HG02884 (cell line): Measurements from ENCODE around the gene PCDHGA2.
"Not testable (repeated sequence)": the region's sequence is repeated elsewhere in the genome, so short reads cannot be mapped to it uniquely, and the experiment has no call there.

ENCODE experiments used
- ATAC-seq: cut with Tn5 transposase; IDR thresholded peaks from one replicate; pipeline ENCODE4 v1.9.1; 2021; ENCODE audit warnings: mild to moderate bottlenecking, moderate library complexity; ENCODE audit not compliant: unreplicated experiment

The PCDHGA2 gene

DNA sequence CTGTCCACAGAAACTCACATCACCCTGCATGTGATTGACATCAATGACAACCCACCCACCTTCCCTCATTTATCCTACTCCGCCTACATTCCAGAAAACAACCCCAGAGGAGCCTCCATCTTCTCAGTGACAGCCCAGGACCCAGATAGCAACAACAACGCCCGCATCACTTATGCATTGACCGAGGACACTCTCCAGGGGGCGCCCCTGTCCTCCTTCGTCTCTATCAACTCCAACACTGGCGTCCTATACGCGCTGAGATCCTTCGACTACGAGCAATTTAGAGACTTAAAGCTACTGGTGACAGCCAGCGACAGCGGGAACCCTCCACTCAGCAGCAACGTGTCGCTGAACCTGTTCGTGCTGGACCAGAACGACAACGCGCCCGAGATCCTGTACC, 6.8 kb downstream of the PCDHGA2 start:
- ATAC-seq: no peak

DNA sequence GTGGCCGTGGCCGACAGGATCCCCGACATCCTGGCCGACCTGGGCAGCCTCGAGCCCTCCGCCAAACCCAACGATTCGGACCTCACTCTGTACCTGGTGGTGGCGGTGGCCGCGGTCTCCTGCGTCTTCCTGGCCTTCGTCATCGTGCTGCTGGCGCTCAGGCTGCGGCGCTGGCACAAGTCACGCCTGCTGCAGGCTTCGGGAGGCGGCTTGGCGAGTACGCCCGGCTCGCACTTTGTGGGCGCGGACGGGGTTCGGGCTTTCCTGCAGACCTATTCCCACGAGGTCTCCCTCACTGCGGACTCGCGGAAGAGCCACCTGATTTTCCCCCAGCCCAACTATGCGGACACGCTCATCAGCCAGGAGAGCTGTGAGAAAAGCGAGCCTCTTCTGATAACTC, 7.5 kb downstream of the PCDHGA2 start:
- not testable (repeated sequence) for ATAC-seq

- peak; percentile 73 for ATAC-seq
Observed at GRCh38 chr5:141349917-141350619, 11.5 kb downstream of the PCDHGA2 start, which contains the start of gene PCDHGB1. TSS of gene PCDHGB1 (plus strand) at chr5:141350099. CDS start at chr5:141350261, 162 bp downstream.

DNA sequence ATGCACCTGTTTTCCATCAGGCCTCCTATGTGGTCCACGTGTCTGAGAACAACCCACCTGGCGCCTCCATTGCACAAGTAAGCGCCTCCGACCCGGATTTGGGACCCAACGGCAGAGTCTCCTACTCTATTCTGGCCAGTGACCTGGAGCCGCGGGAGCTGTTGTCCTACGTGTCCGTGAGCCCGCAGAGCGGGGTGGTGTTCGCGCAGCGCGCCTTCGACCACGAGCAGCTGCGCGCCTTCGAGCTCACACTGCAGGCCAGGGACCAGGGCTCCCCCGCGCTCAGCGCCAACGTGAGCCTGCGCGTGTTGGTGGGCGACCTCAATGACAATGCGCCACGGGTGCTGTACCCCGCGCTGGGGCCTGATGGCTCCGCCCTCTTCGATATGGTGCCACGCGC, 13.0 kb downstream of the PCDHGA2 start:
- no peak for ATAC-seq

- ATAC-seq: no peak
Observed at GRCh38 chr5:141354900-141355469, 16.4 kb downstream of the PCDHGA2 start, which contains the start of gene PCDHGA4. TSS of gene PCDHGA4 (plus strand) at chr5:141355021. CDS start at chr5:141355108, 87 bp downstream.

- no peak for ATAC-seq
Observed at GRCh38 chr5:141355641-141356040, 17.1 kb downstream of the PCDHGA2 start.

GRCh38 chr5:141356133-141356532, 17.6 kb downstream of the PCDHGA2 start:
- ATAC-seq: no peak

- ATAC-seq: no peak
Observed at GRCh38 chr5:141356950-141357349, 18.4 kb downstream of the PCDHGA2 start.

- no peak for ATAC-seq
Observed at GRCh38 chr5:141359790-141360426, 21.3 kb downstream of the PCDHGA2 start, which contains the start of gene PCDHGB2. TSS of gene PCDHGB2 (plus strand) at chr5:141359994. CDS start at chr5:141360136, 142 bp downstream.

DNA sequence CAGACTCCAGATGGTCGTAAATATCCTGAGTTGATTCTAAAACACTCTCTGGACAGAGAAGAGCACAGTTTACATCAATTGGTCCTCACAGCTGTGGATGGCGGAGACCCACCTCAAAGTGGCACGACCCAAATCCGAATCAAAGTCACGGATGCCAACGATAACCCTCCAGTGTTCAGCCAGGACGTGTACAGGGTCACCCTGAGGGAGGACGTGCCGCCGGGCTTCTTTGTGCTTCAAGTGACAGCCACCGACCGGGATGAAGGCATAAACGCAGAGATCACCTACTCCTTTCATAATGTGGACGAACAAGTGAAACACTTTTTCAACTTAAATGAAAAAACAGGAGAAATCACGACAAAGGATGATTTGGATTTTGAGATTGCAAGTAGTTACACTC, 22.1 kb downstream of the PCDHGA2 start:
- no peak for ATAC-seq

GRCh38 chr5:141362719-141363118, 24.2 kb downstream of the PCDHGA2 start:
- no peak for ATAC-seq

- ATAC-seq: no peak
Observed at GRCh38 chr5:141363952-141364660, 25.5 kb downstream of the PCDHGA2 start, which contains the start of gene PCDHGA5. TSS of gene PCDHGA5 (plus strand) at chr5:141364162. CDS start at chr5:141364331, 169 bp downstream.

- ATAC-seq: no peak
Observed at GRCh38 chr5:141366016-141366896, 27.7 kb downstream of the PCDHGA2 start.

DNA sequence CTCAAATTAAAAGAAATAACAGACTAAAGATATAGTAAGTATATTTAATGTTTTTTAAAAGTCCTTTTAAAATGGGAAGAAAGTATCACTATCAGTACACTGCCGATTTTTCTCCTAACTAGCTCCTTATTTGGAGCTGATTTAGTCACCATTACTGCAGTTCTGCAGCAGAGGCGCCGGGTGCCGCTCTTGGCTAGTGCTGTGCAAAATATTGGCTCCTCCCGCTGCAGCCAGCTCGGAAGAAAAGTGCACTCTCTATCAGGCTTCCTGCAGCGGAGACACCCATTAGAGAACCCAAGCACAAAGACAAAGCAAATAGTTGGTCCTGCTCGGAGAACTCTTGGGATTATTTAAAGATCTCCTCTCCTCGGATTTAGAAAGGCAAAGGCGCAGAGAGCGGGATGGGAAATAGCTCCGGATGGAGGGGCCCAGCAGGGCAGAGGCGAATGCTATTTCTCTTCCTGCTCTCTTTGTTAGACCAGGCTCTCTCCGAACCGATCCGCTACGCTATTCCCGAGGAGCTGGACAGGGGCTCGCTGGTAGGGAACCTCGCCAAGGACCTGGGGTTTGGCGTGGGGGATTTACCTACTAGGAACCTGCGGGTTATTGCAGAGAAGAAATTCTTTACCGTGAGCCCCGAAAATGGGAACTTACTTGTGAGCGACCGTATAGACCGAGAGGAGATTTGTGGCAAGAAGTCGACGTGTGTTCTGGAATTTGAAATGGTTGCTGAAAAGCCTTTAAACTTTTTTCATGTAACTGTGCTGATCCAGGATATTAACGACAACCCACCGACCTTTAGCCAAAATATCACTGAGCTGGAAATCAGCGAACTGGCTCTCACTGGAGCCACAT, 31.7 kb downstream of the PCDHGA2 start, which contains the start of gene PCDHGB3:
Gene PCDHGB3 (plus strand): TSS at position 249 of the 855 bp plus-strand sequence. CDS start 153 bp downstream, at position 402.
- peak; percentile 98 for ATAC-seq

DNA sequence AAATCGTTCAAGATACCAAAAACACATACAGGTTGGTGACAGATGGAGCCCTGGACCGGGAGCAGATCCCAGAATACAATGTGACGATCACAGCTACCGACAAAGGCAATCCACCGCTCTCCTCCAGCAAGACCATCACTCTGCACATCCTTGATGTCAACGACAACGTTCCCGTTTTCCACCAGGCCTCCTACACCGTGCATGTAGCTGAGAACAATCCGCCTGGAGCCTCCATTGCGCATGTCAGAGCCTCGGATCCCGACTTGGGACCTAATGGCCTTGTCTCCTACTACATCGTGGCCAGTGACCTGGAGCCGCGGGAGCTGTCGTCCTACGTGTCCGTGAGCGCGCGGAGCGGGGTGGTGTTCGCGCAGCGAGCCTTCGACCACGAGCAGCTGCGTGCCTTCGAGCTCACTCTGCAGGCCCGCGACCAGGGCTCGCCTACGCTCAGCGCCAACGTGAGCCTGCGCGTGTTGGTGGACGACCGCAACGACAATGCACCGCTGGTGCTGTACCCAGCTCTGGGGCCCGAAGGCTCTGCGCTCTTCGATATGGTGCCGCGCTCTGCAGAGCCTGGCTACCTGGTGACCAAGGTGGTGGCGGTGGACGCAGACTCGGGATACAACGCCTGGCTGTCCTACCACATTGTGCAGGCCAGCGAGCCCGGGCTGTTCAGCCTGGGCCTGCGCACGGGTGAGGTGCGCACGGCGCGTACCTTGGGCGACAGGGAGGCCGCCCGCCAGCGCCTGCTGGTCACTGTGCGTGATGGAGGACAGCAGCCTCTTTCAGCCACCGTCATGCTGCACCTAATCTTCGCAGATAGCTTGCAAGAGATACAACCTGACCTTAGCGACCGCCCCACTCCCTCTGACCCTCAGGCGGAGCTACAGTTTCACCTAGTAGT, 33.3 kb downstream of the PCDHGA2 start:
- no peak for ATAC-seq

DNA sequence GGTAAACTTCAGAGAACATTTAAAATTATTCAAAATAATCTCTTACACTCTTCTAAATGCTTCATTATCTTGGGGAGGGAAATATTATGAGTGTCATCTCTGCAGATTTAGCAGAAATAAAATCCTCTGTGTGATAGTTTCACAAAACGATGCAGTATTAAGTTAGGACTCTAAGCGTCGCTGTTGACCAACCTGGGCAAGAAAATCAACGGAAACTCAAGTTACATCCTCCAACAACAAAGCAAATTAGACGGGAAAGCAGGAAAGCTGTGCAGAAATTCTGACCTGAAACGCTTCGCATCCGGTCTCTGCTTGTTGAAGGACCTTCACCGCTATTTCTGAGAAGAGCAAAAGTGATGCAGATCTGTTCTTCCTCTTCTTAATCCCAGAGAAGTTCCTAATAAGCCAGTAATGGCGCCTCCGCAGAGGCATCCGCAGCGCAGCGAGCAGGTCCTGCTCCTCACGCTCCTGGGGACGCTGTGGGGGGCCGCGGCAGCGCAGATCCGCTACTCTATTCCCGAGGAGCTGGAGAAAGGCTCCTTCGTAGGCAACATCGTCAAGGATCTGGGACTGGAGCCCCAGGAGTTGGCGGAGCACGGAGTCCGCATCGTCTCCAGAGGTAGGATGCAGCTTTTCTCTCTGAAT, 35.2 kb downstream of the PCDHGA2 start, which contains the start of gene PCDHGA6:
Gene PCDHGA6 (plus strand): TSS at position 219 of the 645 bp plus-strand sequence. CDS start 193 bp downstream, at position 412.
- no peak for ATAC-seq

DNA sequence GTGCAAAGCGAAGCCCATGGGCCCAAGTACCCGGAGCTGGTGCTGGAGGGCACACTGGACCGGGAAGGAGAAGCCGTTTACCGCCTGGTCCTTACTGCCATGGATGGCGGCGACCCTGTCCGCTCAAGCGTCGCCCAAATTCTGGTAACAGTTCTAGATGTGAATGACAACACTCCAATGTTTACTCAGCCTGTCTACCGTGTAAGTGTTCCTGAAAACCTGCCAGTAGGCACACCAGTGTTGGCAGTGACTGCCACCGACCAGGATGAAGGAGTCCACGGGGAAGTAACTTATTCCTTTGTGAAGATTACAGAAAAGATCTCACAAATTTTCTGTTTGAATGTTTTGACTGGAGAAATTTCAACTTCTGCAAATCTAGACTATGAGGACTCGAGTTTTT, 36.1 kb downstream of the PCDHGA2 start:
- no peak for ATAC-seq
